ENCODE data around the gene LGALS3BP.

- TF ChIP-seq CTCF (optimal IDR thresholded peaks at IDR 0.05 in 1 of 3, IDR thresholded peaks at IDR 0.05 in 1 of 3, conservative IDR thresholded peaks at IDR 0.05 in 1 of 3; ENCODE audit: extremely low read depth in 1 of 3, insufficient read depth in 2 of 3, low read length in 3 of 3) (no peak), EZH2 (IDR thresholded peaks at IDR 0.05; ENCODE audit: low read length) (no peak)
Measured at GRCh38 chr17:78967782-78968362, 11.9 kb downstream of the LGALS3BP start.
